ENCODE data around the gene TMEM223. TPM values are rescaled to one million over a fixed set of nuclear protein-coding genes. Genes with fewer than 3 reads are reported as not detected.

Gene TMEM223
- total RNA-seq, 1 experiment from 2014 or later, result 20.1 TPM

GRCh38 chr11:62778441-62778840, 13.4 kb downstream of the TMEM223 start:
- ATAC-seq, result peak; percentile 42
- Histone ChIP-seq H3K4me3 (ENCODE audit: low read depth in 2 of 2, low read length in 2 of 2) (no peak overlapping the region), H3K27me3 (ENCODE audit: control insufficient read depth, insufficient read depth, low read length) (no peaks in the 10 kb centered on the region), H3K9me3 (ENCODE audit: control insufficient read depth, insufficient read depth, low read depth, low read length) (no peaks in the 10 kb centered on the region), H3K4me1 (ENCODE audit: control insufficient read depth, insufficient read depth, low read length) (no peaks in the 10 kb centered on the region), H3K27ac (ENCODE audit: low read length) (no peak overlapping the region), H3K36me3 (ENCODE audit: control insufficient read depth, insufficient read depth, low read length) (no peaks in the 10 kb centered on the region)
- POLR2A ChIA-PET, result no interaction called here
- no peak for TF ChIP-seq TCF7L2 (IDR thresholded peaks at IDR 0.05; ENCODE audit: low read depth, low read length)
- in situ Hi-C loops (cut with HindIII; ENCODE audit: low pct_unique_long_range_greater_than_20kb, low sequenced_read_pairs) (no loop called here), intact Hi-C loops (cut with micrococcal nuclease; ENCODE audit: unreplicated experiment) (no loop called here)
- no peak for DNase-seq (ENCODE audit: low read depth, low spot score)
- CTCF ChIA-PET, result no interaction called here
- BruUV-seq (replicated peaks), result no TSS peak

GRCh38 chr11:62777389-62777788, 14.4 kb downstream of the TMEM223 start:
- no peaks in the 10 kb centered on the region for H3K36me3 ChIP-seq (ENCODE audit: control insufficient read depth, insufficient read depth, low read length)
- BruUV-seq (replicated peaks), result no TSS peak
- ChIA-PET POLR2A (interaction anchor here (0.6 kb wide), 1 partner anchor 84 kb away, joined by 10 read pairs; no protein-coding TSS in a partner anchor), CTCF (interaction anchor here (0.7 kb wide), 1 partner anchor 185 kb away, joined by 3 read pairs; no protein-coding TSS in a partner anchor)
- in situ Hi-C loops (cut with HindIII; ENCODE audit: low pct_unique_long_range_greater_than_20kb, low sequenced_read_pairs) (no loop called here), intact Hi-C loops (cut with micrococcal nuclease; ENCODE audit: unreplicated experiment) (no loop called here)
- no peak for TF ChIP-seq TCF7L2 (IDR thresholded peaks at IDR 0.05; ENCODE audit: low read depth, low read length)
- TF ChIP-seq REST (IDR thresholded peaks at IDR 0.05; ENCODE audit: insufficient read depth in 1 of 2, low read depth in 2 of 2, low read length in 1 of 2), result no peak
- TF ChIP-seq POLR2AphosphoS5 (IDR thresholded peaks at IDR 0.05; ENCODE audit: low read depth, low read length), result no peak
- no peak for TF ChIP-seq CTCF (IDR thresholded peaks at IDR 0.05)
- TF ChIP-seq SIN3A (IDR thresholded peaks at IDR 0.05; ENCODE audit: borderline replicate concordance, insufficient read depth, low read depth, low read length), result no peak
- no peak overlapping the region for H3K4me3 ChIP-seq (ENCODE audit: low read depth in 2 of 2, low read length in 2 of 2)
- no peak overlapping the region for H3K27ac ChIP-seq (ENCODE audit: low read length)
- H3K4me1 ChIP-seq (ENCODE audit: control insufficient read depth, insufficient read depth, low read length), result no peaks in the 10 kb centered on the region
- no peaks in the 10 kb centered on the region for H3K9me3 ChIP-seq (ENCODE audit: control insufficient read depth, insufficient read depth, low read depth, low read length)
- DNase-seq (ENCODE audit: low read depth, low spot score) (no peak), ATAC-seq (no peak)
- no peaks in the 10 kb centered on the region for H3K27me3 ChIP-seq (ENCODE audit: control insufficient read depth, insufficient read depth, low read length)

- H3K4me3 ChIP-seq (ENCODE audit: low read depth in 2 of 2, low read length in 2 of 2), result no peak overlapping the region
- in situ Hi-C loops (cut with HindIII; ENCODE audit: low pct_unique_long_range_greater_than_20kb, low sequenced_read_pairs), result no loop called here
- no TSS peak for BruUV-seq (replicated peaks)
- H3K4me1 ChIP-seq (ENCODE audit: control insufficient read depth, insufficient read depth, low read length), result no peaks in the 10 kb centered on the region
- no peak for DNase-seq (ENCODE audit: low read depth, low spot score)
- no peaks in the 10 kb centered on the region for H3K9me3 ChIP-seq (ENCODE audit: control insufficient read depth, insufficient read depth, low read depth, low read length)
- ChIA-PET CTCF (interaction anchor here (1.2 kb wide), 1 partner anchor 11 kb away, joined by 4 read pairs; no protein-coding TSS in a partner anchor), POLR2A (interaction anchor here (0.5 to 1.0 kb wide), 2 partner anchors 95 kb away, joined by 4 to 6 read pairs; no protein-coding TSS in a partner anchor)
- H3K27ac ChIP-seq (ENCODE audit: low read length), result no peak overlapping the region
- no peak for ATAC-seq
- H3K36me3 ChIP-seq (ENCODE audit: control insufficient read depth, insufficient read depth, low read length), result no peaks in the 10 kb centered on the region
- no peaks in the 10 kb centered on the region for H3K27me3 ChIP-seq (ENCODE audit: control insufficient read depth, insufficient read depth, low read length)
- no peak for TF ChIP-seq SIN3A (IDR thresholded peaks at IDR 0.05; ENCODE audit: borderline replicate concordance, insufficient read depth, low read depth, low read length)
- TF ChIP-seq REST (IDR thresholded peaks at IDR 0.05; ENCODE audit: insufficient read depth in 1 of 2, low read depth in 2 of 2, low read length in 1 of 2), result no peak
- no peak for TF ChIP-seq POLR2AphosphoS5 (IDR thresholded peaks at IDR 0.05; ENCODE audit: low read depth, low read length)
- no peak for TF ChIP-seq TCF7L2 (IDR thresholded peaks at IDR 0.05; ENCODE audit: low read depth, low read length)
- TF ChIP-seq CTCF (IDR thresholded peaks at IDR 0.05), result no peak
- intact Hi-C loops (cut with micrococcal nuclease; ENCODE audit: unreplicated experiment), result no loop called here
Observed at GRCh38 chr11:62775646-62776045, 16.2 kb downstream of the TMEM223 start.

Measured in Panc1 (cell line).